Hematopoietic multipotent progenitor cell treated with erythropoietin and hydrocortisone succinate and interleukin-3 and kit ligand, for 17 days (in vitro differentiated cells): ENCODE results near the gene ANK3.
"Not testable (repeated sequence)": the region's sequence is repeated elsewhere in the genome, so short reads cannot be mapped to it uniquely, and the experiment has no call there.

ENCODE experiments used
- DNase-seq: peaks from one replicate; pipeline ENCODE4 v3.0.0-alpha.2; 2015; ENCODE audit warnings: low spot score

The ANK3 gene

GRCh38 chr10:60304829-60305379 lies 84.8 kb downstream of the ANK3 start:
- DNase-seq = no peak

- DNase-seq = no peak
These were observed 85.9 kb downstream of the ANK3 start for GRCh38 chr10:60303778-60304177.

- no peak for DNase-seq
These were observed 89.5 kb downstream of the ANK3 start for GRCh38 chr10:60299961-60300883.

GRCh38 chr10:60299390-60299778 lies 90.3 kb downstream of the ANK3 start:
- no peak for DNase-seq

DNA sequence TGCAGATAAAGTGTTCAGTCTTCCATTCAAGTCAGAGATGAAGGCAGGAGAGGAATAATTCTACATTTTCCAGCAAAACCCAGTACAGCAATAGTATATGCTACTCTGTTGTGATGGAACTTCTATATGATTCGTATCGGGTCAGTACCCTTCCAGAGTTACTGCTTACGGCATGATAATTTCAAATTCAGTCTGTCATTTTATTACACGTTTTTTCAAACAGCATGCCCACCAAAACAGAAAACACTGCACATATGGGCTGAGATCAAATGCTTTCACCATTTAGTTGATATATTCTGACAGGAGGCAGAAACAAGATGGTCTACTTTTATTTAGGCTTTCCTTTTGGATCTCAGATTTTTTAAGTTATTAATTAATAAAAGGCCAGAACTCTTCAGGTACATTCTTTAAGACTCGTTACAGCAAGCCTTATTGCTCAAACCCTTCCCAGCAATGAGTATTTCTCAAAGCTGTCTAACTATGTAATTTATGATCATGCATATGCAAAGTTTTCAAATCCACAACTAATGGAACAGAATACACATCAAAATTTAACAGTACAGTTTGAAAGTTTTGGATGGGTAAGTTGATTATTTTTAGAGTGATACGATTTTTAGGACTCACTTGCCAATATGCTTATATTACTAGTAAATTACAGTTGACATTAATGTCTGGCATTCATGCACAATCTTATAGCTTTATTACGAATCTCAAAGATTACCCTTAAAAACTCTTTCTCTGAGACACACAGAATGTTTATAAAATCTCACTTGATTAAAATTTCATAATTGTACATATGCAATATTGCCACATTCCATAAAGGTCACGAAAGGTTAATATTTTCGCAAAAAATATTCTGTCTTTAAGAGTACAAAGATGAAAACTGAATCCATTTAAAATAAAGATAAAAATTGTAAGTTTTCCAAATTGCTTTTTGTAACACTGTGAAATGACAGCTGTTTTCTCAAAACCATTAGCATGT lies 91.0 kb downstream of the ANK3 start:
- no peak for DNase-seq

- no peak for DNase-seq
These were observed 93.6 kb downstream of the ANK3 start for GRCh38 chr10:60296073-60296472.

DNA sequence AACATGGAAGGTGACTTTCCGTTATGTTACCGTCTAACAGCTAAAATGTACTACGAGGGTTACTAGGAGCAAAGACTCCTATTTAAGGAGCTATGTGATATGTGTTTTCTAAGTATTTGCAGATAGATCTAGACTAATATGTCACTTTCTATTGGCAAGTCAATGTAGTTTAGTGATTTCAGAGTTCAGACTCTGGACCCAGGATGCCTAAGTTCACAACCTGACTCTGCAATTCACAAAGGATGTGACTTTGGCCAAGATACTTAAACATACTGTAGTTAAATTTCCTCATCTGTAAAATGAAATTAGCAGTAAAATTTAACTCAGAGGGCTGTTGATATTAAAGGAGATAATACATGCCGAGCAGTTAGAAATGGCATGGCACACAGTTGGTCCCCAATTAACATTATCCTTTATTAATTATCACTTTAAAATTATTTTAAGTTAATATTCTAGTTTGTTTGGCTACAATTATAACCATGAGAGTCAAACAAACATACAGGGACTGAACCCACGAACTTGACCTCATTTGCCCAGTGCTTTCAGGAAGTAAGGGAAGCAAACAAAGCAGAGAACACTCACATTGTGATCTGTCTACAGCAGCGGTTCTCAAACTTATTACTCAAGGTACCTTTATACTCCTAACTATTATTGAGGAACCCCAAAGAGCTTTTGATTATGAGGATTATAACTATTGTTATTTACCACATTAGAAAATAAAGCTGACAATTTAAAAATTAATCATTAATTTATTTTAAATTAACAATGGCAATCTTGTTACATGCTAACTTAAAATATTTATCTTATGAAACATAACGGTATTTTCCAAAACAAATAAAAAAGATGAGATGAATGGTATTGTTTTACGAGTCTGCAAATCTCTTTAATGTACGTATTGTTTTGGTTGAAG lies 94.4 kb downstream of the ANK3 start:
- no peak for DNase-seq

DNA sequence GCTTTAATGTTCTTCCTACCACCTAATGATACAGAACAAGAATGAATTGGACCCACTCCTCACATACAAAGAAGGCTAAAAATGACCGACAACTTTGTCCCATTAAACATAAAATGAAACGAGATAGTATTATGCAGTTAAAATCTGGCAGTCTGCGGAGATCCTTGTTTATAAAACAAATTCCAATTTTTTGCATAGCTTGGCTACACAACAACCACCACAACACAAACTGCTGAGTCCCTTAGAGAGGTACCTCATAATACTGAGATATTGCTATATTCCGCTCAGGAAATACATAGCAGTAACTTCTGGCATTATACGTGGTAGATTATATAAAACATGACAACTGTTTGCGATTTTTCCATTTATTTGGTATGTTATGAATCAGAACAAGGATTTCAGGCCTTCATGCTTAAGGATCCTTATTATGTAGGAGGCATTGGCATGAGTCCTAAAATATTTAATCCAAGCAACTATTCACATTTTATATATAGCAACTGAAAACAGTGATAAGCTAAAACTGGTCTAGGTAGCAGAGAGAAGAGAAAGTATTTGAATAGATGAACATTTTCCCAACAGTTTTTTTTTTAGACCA lies 96.0 kb downstream of the ANK3 start:
- no peak for DNase-seq

DNA sequence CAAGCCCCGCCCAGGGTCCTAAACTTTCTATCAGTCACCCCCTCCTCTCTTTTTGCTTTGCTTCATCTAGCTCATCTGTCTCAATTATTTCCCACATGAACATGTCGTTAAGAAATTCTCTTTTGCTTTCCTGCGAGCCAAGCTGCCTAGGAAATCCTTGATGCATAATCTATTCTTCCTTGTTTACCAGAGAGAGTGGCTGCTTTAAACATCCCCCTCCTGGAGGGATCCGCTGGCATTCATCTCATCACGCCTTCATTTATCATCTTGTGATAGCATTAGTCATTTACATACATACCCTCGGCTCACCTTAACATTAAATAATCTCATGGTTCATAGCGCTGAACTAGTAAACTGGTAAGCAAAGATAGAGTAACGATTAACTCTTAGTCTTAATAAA lies 96.7 kb downstream of the ANK3 start:
- no peak for DNase-seq

DNA sequence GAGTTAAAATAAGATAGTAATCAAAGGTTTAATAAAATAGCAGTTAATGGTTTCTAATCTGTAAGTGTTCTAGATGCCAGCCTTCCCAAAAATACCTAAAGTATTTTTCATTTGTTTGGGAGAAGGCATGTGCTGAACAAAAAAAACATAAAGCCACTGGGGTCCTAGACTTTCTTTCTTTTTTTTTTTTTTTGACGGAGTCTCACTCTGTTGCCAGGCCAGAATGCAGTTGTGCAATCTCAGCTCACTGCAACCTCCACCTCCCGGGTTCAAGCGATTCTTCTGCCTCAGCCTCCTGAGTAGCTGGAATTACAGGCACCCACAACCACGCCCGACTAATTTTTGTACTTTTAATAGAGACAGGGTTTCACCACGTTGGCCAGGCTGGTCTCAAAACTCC lies 97.1 kb downstream of the ANK3 start:
- DNase-seq = not testable (repeated sequence)

DNA sequence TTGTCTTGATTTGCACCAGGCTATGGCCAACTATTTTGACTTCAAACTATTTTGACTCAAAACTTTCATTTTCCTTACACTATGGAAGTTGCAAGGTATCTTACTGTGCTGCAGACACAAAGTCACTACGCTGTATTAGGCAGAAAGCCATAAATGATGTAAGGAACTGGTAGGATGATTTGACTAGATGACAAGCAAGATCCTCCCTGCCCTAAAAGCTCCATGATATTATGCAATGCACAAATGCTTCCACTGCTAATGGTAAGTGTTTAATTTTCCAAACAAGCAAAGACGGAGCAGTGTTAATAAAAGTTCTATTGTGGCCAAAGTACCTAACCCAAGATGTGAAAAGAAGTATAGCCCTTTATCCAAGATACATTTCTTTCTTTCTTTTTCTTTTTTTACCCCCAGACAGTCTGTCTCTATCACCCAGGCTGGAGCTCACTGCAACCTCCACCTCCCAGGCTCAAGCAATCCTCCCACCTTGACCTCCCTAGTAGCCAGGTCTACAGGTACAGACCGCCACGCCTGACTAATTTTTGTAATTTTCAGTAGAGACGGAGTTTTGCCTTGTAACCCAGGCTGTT lies 98.2 kb downstream of the ANK3 start:
- DNase-seq = no peak

DNA sequence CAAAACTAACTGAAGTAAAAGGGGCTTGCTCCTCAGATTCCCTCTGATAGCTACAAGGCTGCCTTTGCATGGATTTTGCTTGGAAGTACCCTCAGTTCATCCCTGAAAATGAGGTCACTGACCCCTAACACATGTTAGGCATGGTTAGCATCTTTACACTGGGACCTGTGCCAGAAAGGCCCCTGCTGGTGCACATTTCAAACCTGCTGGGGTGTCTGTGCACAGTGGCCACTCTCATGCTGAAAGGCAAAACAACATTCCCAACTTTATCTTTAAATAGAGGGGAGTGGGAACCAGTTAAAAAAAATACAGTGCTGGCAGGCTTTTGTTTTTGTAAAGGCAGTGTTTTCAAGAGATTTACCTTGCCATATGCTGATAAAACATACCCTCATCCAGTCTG lies 99.1 kb downstream of the ANK3 start:
- DNase-seq = no peak

GRCh38 chr10:60289800-60290199 lies 99.9 kb downstream of the ANK3 start:
- no peak for DNase-seq

DNA sequence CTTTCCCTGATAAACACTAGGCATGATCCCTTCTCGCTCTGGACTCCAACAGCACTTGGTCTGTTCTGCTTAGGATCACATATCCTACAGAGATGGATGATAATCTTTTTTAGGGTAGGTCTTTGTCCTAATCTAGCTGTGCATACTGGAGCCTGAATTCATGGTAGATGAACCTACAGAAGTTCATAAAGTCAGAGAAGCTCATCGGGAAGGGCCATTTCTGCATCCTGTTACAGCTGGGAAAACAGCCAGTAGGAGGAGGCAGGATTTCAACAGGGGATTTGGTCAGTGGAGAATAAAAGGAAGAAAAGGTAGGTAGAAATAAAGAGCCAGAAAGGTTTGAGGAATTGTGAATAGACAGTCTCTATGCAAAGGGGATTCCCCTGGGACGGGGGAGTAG lies 101.4 kb downstream of the ANK3 start:
- DNase-seq = no peak

DNA sequence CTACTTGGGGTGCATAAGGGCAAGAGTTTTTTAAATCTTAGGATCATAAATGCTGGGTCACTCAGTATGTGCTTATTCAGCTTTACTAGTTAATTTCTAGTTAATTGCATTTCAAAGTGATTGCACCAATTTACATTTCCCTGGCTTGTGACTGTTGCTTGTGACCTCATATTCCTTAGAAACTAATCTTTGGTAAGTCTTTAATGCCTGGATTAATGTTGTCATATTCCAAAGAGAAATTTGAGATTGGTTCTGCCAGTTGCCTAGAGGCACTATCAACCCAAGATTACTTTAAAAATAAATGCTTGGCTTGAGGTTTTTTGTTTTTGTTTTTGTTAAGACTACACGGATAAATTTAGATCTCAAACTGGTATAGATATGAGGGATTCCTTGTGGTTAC lies 103.1 kb downstream of the ANK3 start:
- DNase-seq = no peak

GRCh38 chr10:60283397-60283796 lies 106.3 kb downstream of the ANK3 start:
- DNase-seq = no peak

GRCh38 chr10:60282771-60283353 lies 106.8 kb downstream of the ANK3 start:
- DNase-seq = no peak

DNA sequence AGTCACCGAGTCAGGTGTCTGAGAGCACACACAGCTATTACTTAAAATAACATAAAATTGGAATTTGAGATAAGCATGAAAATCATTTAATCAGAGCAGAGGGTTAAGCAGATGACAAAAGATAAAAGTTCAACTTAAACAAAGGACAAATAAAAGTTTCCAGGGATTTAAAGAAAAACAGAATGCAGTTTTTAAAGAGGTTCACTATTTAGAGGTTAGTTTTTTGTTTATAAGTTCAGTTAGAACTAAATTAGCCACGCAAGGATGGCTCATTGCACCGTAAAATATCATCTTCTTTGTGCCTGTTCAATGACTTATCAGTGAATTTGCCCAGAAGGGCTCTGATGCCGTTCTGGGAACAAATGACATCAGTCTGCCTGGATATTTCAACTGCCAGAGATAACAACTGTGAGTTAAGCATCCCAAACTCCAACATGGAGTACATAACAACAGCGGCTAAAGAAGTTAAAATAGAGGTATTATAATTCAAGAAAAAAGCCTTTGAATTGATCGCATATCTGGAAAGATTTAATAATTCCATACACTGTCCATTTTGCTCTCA lies 107.8 kb downstream of the ANK3 start:
- no peak for DNase-seq

DNA sequence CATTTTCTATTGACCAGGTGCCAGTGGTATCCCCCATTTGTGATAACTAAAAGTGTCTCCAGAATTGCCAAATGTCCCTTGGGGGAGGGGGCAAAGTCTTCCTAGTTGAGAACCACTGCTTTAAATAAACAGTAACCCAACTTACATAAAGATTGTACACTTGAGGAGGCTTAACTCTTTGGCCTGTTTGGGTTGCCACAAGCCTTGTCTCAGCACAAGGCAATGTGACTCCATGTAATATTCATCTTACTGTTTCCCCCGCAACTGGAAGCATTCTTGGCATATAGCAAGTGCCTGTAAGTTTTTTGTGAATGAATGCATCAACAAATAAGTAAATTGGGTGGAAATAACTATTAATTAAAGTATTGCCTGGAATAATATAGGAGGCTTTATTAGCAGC lies 108.3 kb downstream of the ANK3 start:
- no peak for DNase-seq

GRCh38 chr10:60280475-60280874 lies 109.2 kb downstream of the ANK3 start:
- no peak for DNase-seq
